SJCRH30 (cell line): Measurements from ENCODE around the gene P2RX1. TPM values are rescaled to one million over a fixed set of nuclear protein-coding genes. Genes with fewer than 3 reads are reported as not detected.
A peak's percentile ranks its signal among the peaks of the same experiment; 100 is the strongest.

ENCODE experiments used
- DNase-seq, 2 experiments: peaks; one replicate each; pipeline ENCODE4 v3.0.0-alpha.2; 2015 to 2020
- H3K27ac ChIP-seq: fragments of 250-450 bp; sonication (Bioruptor Pico); 2 replicates; pipeline ENCODE4 v1.5.1; 2020; ENCODE audit warnings: mild to moderate bottlenecking, moderate library complexity
- H3K27me3 ChIP-seq: fragments of 250-450 bp; sonication (Bioruptor Pico); 2 replicates; pipeline ENCODE4 v1.5.1; 2020; ENCODE audit warnings: mild to moderate bottlenecking, moderate library complexity
- H3K36me3 ChIP-seq: fragments of 250-450 bp; sonication (Bioruptor Pico); 2 replicates; pipeline ENCODE4 v1.5.1; 2020; ENCODE audit warnings: mild to moderate bottlenecking, moderate library complexity
- H3K4me1 ChIP-seq: fragments of 250-450 bp; sonication (Bioruptor Pico); 2 replicates; pipeline ENCODE4 v1.5.1; 2020; ENCODE audit warnings: mild to moderate bottlenecking, moderate library complexity
- H3K4me3 ChIP-seq: fragments of 250-450 bp; sonication (Bioruptor Pico); 2 replicates; pipeline ENCODE4 v1.5.1; 2020; ENCODE audit warnings: mild to moderate bottlenecking, moderate library complexity
- H3K9me3 ChIP-seq: fragments of 250-450 bp; sonication (Bioruptor Pico); replicated peaks from 2 replicates; pipeline ENCODE4 v1.5.1; 2020; ENCODE audit warnings: mild to moderate bottlenecking, moderate library complexity
- total RNA-seq: library from RNA; depleted of rRNA; stranded (reverse); fragments of >200 nt; shearing (Covaris generic); gene quantifications from 2 replicates; pipeline ENCODE4 v1.2.3, GENCODE V29; 2014

P2RX1 gene
- total RNA-seq, 1 experiment from 2014 or later, result 0.06 TPM

DNA sequence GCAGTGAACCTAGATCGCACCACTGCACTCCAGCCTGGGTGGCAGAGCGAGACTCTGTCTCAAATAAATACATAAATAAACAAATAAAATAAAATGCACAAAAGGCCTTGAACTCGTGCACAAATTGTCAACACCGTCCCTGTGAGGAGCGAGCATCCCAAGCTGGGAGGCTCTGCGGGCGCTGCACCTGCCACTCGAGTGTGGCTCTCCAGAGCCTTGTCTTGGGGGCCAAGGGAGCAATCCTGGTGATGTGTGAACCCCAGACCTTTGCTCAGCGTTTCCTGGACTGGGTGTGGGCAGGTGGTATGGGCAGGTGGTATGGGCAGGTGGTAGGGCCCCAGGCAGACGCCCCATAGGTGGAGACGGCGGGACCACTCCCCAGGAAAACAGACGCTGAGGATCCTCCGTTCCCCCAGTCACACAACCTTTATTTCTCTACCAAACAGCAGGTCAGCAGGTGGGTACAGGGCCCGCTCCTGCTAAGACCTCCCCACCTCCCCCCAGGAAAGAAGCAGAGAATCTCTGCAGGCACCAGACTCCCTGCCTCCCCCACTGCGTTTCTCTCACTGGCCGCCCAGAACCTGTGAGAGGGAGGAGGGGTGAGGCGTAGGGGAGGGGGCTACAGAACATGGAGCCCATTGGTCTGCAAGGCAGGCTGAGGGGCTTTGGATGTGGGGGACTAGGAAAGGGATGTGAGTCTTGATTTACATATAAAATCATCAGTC lies 7.4 kb upstream of the P2RX1 start:
- H3K27ac ChIP-seq, result no peak overlapping the region
- no peaks in the 10 kb centered on the region for H3K27me3 ChIP-seq
- peaks cover 2% of the 10 kb centered on the region; the same call in 1 of the 2 replicates for H3K4me1 ChIP-seq
- no peak overlapping the region for H3K4me3 ChIP-seq
- H3K36me3 ChIP-seq, result no peaks in the 10 kb centered on the region
- H3K9me3 ChIP-seq, result no peaks in the 10 kb centered on the region
- no peak for DNase-seq

DNA sequence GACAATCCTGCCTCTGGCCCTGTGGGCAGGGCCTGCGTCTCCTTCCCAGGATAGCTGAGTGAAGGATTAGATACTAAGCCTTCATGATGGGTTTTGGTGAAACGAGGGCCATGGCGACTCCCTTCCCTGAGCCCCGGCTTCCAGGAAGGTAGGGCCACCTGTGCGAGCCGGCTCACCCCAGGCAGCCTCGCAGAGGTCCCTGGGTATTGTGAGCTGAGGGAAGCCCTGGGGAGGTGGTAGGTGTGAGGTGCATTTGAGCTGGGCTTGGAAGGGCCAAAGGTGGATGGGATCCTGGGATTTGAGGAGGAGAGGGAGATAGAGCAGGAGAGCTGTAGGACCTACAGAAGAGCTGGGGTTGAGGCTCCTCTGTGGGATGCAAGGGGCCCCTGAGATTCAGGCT lies 6.5 kb upstream of the P2RX1 start:
- no peaks in the 10 kb centered on the region for H3K36me3 ChIP-seq

GRCh38 chr17:3921502-3922319 lies 5.4 kb upstream of the P2RX1 start:
- Histone ChIP-seq H3K9me3 (no peaks in the 10 kb centered on the region), H3K36me3 (no peaks in the 10 kb centered on the region), H3K27me3 (no peaks in the 10 kb centered on the region), H3K4me3 (peak overlapping the region; percentile 19), H3K4me1 (peaks cover 10% of the 10 kb centered on the region), H3K27ac (no peak overlapping the region)
- DNase-seq, result no peak

More for the DNA sequence above, 6.5 kb upstream of the P2RX1 start:
- peaks cover 2% of the 10 kb centered on the region; the same call in 1 of the 2 replicates for H3K4me1 ChIP-seq
- H3K27me3 ChIP-seq, result no peaks in the 10 kb centered on the region
- no peak overlapping the region for H3K4me3 ChIP-seq
- H3K9me3 ChIP-seq, result no peaks in the 10 kb centered on the region
- no peak overlapping the region for H3K27ac ChIP-seq
- DNase-seq, result no peak

DNA sequence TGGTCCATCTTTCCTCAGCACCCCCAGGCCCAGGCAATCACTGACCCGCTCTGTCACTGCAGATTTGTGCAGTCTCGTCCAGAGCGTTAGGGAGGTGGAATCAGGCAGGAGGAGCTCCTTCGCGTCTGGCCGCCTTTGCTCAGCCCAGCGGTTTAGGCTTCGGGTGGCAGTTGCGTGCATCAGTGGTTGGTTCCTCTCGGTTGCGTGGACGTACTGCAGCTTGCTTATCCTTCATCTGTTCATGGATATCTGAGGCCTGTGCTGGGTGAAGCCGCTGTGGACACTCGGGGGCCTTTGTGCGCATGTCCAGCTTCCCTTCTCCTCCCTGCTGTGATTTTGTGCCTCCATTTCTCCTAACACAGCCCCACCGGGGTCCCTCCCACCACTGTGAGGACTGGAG lies 4.7 kb upstream of the P2RX1 start:
- Histone ChIP-seq H3K36me3 (no peaks in the 10 kb centered on the region), H3K27me3 (no peaks in the 10 kb centered on the region), H3K4me1 (peaks cover 10% of the 10 kb centered on the region), H3K4me3 (peak overlapping the region; percentile 19), H3K9me3 (no peaks in the 10 kb centered on the region), H3K27ac (no peak overlapping the region)
- no peak for DNase-seq

GRCh38 chr17:3919123-3919624 lies 2.9 kb upstream of the P2RX1 start:
- Histone ChIP-seq H3K27me3 (no peaks in the 10 kb centered on the region), H3K4me3 (no peak overlapping the region), H3K9me3 (no peaks in the 10 kb centered on the region), H3K36me3 (no peaks in the 10 kb centered on the region), H3K27ac (no peak overlapping the region), H3K4me1 (peaks cover 10% of the 10 kb centered on the region)
- DNase-seq, result no peak

GRCh38 chr17:3918372-3919122 lies 2.3 kb upstream of the P2RX1 start:
- no peaks in the 10 kb centered on the region for H3K27me3 ChIP-seq
- no peak overlapping the region for H3K4me3 ChIP-seq
- H3K4me1 ChIP-seq, result peaks cover 10% of the 10 kb centered on the region
- H3K27ac ChIP-seq, result no peak overlapping the region
- no peak for DNase-seq
- no peaks in the 10 kb centered on the region for H3K9me3 ChIP-seq
- H3K36me3 ChIP-seq, result no peaks in the 10 kb centered on the region

DNA sequence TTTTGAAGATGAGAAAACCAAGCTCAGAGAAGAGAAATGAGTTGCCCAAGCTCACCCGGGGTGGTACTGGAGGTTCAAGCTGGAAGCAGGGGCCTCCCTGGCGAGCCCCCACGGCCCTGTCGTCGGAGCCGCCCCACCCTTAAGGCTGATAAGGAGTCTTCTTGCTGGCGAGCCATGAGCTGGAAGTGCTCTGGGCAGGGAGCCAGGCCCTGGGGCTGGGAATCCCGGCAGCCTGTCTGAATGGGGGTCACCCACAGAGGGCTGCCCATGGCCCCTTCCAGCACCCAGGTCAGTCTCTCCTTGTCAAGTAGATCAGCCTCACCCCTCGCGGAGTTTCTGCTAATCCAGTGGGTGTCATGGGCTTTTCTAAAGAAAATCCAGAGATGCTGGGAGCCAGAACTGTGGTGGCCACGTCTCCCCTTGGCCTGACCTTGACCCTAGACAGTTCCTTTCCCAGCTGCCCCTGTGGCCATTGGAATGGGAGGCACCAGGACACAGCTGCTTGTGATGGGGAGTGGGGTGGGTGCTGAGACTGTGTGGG lies 1.2 kb upstream of the P2RX1 start:
- Histone ChIP-seq H3K27me3 (no peaks in the 10 kb centered on the region), H3K4me1 (peaks cover 10% of the 10 kb centered on the region), H3K27ac (no peak overlapping the region; the same call in 1 of the 2 replicates), H3K36me3 (no peaks in the 10 kb centered on the region), H3K9me3 (no peaks in the 10 kb centered on the region), H3K4me3 (no peak overlapping the region)
- DNase-seq, result peak; percentile 63 to 65

GRCh38 chr17:3916825-3917224 lies 560 bp upstream of the P2RX1 start:
- Histone ChIP-seq H3K4me3 (no peak overlapping the region), H3K36me3 (no peaks in the 10 kb centered on the region), H3K27me3 (no peaks in the 10 kb centered on the region), H3K27ac (no peak overlapping the region), H3K9me3 (no peaks in the 10 kb centered on the region), H3K4me1 (peaks cover 10% of the 10 kb centered on the region)
- no peak for DNase-seq

GRCh38 chr17:3915581-3915994 lies 677 bp downstream of the P2RX1 start:
- Histone ChIP-seq H3K27me3 (no peaks in the 10 kb centered on the region), H3K27ac (no peak overlapping the region), H3K4me3 (no peak overlapping the region), H3K36me3 (no peaks in the 10 kb centered on the region), H3K4me1 (peaks cover 10% of the 10 kb centered on the region), H3K9me3 (no peaks in the 10 kb centered on the region)
- no peak for DNase-seq

GRCh38 chr17:3914312-3914670 lies 2.0 kb downstream of the P2RX1 start:
- no peaks in the 10 kb centered on the region for H3K9me3 ChIP-seq
- H3K36me3 ChIP-seq, result no peaks in the 10 kb centered on the region
- H3K27ac ChIP-seq, result no peak overlapping the region
- DNase-seq, result no peak
- no peaks in the 10 kb centered on the region for H3K27me3 ChIP-seq
- H3K4me3 ChIP-seq, result no peak overlapping the region
- H3K4me1 ChIP-seq, result peaks cover 10% of the 10 kb centered on the region

GRCh38 chr17:3913531-3914311 lies 2.5 kb downstream of the P2RX1 start:
- Histone ChIP-seq H3K36me3 (no peaks in the 10 kb centered on the region), H3K27ac (no peak overlapping the region), H3K9me3 (no peaks in the 10 kb centered on the region), H3K4me1 (peaks cover 9% of the 10 kb centered on the region), H3K4me3 (no peak overlapping the region), H3K27me3 (no peaks in the 10 kb centered on the region)
- peak; percentile 64 to 77 for DNase-seq

GRCh38 chr17:3912827-3913226 lies 3.4 kb downstream of the P2RX1 start:
- Histone ChIP-seq H3K27ac (no peak overlapping the region), H3K36me3 (no peaks in the 10 kb centered on the region), H3K4me1 (peaks cover 8% of the 10 kb centered on the region), H3K27me3 (no peaks in the 10 kb centered on the region), H3K9me3 (no peaks in the 10 kb centered on the region), H3K4me3 (no peak overlapping the region)
- no peak for DNase-seq

- no peaks in the 10 kb centered on the region for H3K4me1 ChIP-seq
- no peaks in the 10 kb centered on the region for H3K27me3 ChIP-seq
- no peaks in the 10 kb centered on the region for H3K9me3 ChIP-seq
- peak overlapping the region; percentile 41 for H3K27ac ChIP-seq
- peak; percentile 89 to 90 for DNase-seq
- H3K36me3 ChIP-seq, result no peaks in the 10 kb centered on the region
- H3K4me3 ChIP-seq, result peak overlapping the region; percentile 51
Measured at GRCh38 chr17:3911271-3912053, 4.8 kb downstream of the P2RX1 start.
